NCI-H748 (cell line): ENCODE data around the gene ITGB6.

Experiments
- DNase-seq: peaks from one replicate; lab custom pipeline; 2025; ENCODE audit not compliant: unreplicated experiment; lab: John Stamatoyannopoulos, UW

The ITGB6 gene

GRCh38 chr2:160222546-160223283, 22.6 kb upstream of the ITGB6 start:
- DNase-seq: no peak

GRCh38 chr2:160221391-160222276, 21.6 kb upstream of the ITGB6 start:
- no peak for DNase-seq

GRCh38 chr2:160220545-160221009, 20.5 kb upstream of the ITGB6 start:
- DNase-seq: no peak

- no peak for DNase-seq
Measured at GRCh38 chr2:160220026-160220425, 20.0 kb upstream of the ITGB6 start.

- no peak for DNase-seq
Measured at GRCh38 chr2:160214461-160215445, 14.7 kb upstream of the ITGB6 start.

GRCh38 chr2:160213511-160213910, 13.4 kb upstream of the ITGB6 start:
- no peak for DNase-seq

- DNase-seq: peak; percentile 80
Measured at GRCh38 chr2:160210599-160211138, 10.6 kb upstream of the ITGB6 start.

- DNase-seq: no peak
Measured at GRCh38 chr2:160209516-160209856, 9.4 kb upstream of the ITGB6 start.

GRCh38 chr2:160208655-160209515, 8.8 kb upstream of the ITGB6 start:
- DNase-seq: no peak

- DNase-seq: no peak
Measured at GRCh38 chr2:160207804-160208654, 8.0 kb upstream of the ITGB6 start.

GRCh38 chr2:160207271-160207670, 7.2 kb upstream of the ITGB6 start:
- DNase-seq: no peak

- DNase-seq: no peak
Measured at GRCh38 chr2:160206436-160206835, 6.4 kb upstream of the ITGB6 start.

GRCh38 chr2:160205505-160205904, 5.4 kb upstream of the ITGB6 start:
- DNase-seq: no peak

GRCh38 chr2:160203422-160203821, 3.4 kb upstream of the ITGB6 start:
- no peak for DNase-seq

GRCh38 chr2:160203007-160203406, 2.9 kb upstream of the ITGB6 start:
- DNase-seq: no peak

- DNase-seq: no peak
Measured at GRCh38 chr2:160201849-160202539, 1.9 kb upstream of the ITGB6 start.

GRCh38 chr2:160200921-160201320, 849 bp upstream of the ITGB6 start:
- no peak for DNase-seq

- DNase-seq: no peak
Measured at GRCh38 chr2:160199053-160199452, 1.0 kb downstream of the ITGB6 start.
